Right kidney (tissue), 1 donor: Measurements from ENCODE around the gene B9D2.
A peak's percentile ranks its signal among the peaks of the same experiment; 100 is the strongest.
"Not testable (repeated sequence)": the region's sequence is repeated elsewhere in the genome, so short reads cannot be mapped to it uniquely, and the experiment has no call there.

Source experiments
- DNase-seq: peaks from one replicate; pipeline ENCODE4 v3.0.0-alpha.2; 2016

The B9D2 gene

DNA sequence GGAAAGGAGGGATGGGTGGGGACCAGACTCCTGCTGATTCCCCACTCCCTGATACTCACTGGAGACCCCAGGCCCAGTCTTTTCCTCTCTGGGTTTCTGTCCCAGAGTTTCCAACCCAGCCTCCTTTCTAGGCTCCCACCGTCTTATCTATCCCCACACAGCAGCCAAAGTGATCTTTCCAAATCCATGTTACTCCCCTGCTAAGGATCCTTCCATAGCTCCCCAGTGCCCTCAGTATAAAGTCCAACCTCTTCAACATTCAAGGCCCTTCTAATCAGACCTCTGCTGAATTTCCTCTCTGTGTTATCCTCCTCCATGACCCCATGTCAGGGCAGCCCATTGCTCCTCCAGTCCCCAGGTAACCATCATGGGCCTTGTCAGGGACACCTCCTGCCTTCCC is 8.9 kb downstream of the B9D2 start:
- DNase-seq = no peak

DNA sequence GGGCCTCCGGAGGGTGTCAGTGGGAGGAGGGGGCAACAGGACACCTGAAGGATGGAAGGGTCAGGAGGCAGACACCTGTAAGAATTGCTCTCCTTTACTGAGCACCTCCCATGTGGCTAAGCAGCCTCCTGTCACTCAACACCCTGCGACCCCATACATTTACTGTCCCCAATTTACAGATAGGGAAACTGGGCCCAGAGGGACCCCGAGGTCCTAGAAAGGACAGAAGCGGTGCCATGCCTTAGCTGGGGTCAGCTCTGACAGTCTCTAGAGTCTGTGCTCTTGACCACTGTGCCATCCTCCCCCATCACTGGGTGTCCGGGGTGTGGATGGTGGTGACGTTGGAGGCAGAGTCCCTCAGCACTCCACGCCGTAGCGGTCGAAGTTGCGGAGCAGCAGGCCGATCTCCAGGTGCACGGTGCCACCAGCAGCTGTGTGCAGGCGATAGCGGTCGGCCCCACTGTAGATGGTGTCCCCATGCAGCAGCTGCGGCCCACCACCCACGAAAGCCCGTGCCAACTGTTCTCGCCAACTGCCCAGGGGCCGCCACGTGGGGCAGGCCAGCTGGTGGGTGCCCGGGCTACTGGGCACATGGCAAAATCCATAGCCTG is 9.5 kb downstream of the B9D2 start:
- no peak for DNase-seq

DNA sequence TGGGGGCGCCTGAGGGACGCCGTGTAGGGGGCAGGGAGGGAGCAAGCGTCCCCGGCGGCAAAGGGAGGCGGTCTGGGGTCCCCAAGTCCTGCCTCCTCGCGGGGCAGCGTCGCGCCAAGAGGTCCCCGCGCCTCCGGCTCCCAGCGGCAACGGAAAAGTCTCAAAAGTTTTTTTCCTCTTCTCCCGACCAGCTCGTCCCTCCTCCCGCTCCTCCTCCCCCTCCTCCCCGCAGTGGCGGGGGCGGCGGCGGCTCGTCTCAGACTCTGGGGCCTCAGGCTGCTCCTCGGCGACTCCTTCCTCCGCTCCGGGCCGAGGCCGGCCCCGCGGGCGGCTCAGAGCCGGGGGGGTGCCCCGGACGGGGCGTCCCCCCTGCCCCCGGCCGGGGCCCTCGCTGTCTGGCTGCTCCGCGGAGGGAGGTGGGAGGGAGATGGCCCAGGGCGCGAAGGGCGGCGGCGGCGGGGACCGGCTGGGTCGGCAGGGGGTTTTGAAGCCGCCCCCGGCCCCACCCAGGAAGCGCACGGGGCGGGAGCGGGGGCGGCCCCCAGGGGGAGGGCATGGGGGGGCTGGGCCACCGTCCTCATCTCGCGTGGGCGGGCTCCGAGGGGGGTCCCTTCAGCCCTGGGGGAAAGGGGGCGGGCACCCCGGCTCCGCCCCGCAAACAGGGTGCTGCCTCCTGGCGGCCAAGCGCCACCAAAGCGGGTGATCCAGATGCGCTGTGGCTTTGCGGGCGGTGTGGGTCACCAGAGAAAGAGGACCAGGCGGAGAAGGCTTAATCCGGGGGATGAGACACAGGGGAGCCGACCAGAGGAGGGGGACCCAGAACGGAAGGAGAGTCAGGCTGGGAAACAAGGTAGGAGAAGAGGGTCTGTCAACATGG is 10.2 kb downstream of the B9D2 start, which contains the start of gene TGFB1:
Gene TGFB1, minus strand, starts transcription at position 457 of the 877 bp plus-strand sequence. CDS start 878 bp downstream, outside the sequence.
- peak; percentile 85 for DNase-seq

DNA sequence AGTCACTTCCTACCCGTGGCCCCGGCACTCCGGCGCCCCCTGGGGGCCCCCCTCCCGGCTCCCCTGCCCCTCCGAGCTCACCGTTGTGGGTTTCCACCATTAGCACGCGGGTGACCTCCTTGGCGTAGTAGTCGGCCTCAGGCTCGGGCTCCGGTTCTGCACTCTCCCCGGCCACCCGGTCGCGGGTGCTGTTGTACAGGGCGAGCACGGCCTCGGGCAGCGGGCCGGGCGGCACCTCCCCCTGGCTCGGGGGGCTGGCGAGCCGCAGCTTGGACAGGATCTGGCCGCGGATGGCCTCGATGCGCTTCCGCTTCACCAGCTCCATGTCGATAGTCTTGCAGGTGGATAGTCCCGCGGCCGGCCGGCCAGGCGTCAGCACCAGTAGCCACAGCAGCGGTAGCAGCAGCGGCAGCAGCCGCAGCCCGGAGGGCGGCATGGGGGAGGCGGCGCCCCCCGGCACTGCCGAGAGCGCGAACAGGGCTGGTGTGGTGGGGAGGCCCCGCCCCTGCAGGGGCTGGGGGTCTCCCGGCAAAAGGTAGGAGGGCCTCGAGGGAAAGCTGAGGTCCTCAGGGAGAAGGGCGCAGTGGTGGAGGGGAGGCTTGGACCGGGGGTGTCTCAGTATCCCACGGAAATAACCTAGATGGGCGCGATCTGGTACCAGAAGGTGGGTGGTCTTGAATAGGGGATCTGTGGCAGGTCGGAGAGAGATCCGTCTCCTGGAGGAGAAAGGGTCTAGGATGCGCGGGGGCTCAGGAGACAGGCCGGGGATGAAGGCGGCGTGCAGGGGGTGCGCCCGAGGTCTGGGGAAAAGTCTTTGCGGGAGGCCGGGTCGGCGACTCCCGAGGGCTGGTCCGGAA is 11.1 kb downstream of the B9D2 start:
- peak; percentile 76 for DNase-seq

DNA sequence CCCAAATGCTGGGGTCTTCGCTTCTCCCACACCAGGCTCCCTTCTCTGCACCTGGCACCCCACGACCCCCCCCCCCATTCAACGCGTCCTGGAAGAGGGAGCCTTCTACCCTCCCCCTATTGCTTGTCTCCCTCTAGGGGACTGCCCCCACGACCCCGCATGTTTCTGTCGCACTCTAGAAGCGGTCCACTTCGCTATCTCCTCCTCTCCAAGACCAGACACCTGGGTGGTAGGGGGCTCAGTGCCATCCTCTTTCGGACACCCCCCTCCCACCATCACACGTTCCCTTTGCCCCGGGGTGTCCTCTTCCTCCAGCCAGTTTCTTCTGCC is 11.7 kb downstream of the B9D2 start:
- DNase-seq = no peak

DNA sequence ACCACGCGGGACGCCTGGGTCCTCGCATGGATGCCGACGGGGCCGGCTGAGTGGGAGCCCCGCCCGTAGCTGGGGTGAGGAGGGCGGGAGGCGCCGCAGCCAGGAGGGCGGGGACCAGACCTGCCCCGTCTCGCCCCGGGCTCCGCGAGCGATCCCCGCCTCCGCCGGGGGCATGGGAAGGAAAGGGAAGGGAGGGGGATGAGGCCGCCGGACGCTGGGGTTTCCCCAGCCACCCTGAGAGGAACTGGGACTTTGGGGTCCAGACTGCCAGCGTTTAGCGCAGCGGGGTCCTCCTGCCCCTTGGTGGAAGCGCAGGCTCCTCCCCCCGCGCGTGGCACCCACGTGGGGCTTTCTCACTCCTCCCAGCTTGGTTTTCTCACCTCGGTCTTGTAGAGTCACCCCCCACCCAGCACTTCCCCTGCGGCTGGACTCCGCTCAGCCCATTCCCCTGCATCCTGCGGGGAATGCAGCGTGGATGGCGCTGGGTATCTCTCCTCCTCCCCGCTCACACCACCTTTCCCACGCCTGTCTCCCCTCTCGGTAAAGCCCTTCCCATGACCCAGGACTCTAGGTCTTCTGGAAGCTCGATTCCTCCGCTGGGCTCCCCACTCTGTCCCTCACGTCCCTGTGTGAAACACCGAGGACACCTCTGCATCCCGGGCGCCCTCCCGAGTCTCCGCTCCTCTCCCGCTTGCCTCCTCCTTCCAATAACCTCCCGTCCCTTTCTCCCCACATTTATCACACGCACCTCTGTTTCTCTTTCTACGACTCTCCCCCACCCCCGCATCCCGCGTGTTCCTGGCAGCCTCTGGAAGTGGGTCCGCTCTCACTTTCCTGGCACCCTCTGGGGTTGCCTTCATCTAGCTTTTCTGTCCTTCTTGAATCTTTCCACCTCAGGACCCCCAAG is 12.4 kb downstream of the B9D2 start:
- peak; percentile 62 for DNase-seq

DNA sequence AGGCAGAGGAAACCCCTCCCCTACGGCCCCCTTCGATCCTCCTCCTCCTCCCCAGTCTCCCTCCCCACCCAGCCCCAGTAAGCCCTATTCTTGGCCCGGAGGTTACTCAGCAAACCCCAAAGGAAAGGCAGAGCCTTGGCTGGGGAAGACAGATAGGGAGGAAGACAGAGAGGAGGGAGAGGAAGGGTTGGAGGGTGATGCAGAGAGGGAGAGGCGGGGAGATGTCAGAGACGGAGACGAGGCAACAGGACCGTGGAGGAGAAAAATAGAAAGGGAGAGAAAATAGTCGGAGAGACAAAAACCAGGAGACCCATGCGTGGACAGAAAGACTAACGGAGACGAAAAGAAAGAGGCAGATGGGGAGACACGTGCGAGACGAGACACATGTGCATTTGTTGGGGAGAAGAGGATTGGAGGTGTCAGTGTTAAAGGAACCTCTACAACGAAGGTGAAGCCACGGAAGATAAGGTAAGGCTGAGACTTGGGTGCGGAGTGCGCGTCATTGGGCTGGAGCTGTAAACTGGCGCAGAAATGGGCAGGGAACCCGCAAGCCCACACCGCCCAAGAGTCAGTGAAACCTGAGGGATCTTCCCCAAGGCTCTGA is 13.1 kb downstream of the B9D2 start:
- DNase-seq = no peak

DNA sequence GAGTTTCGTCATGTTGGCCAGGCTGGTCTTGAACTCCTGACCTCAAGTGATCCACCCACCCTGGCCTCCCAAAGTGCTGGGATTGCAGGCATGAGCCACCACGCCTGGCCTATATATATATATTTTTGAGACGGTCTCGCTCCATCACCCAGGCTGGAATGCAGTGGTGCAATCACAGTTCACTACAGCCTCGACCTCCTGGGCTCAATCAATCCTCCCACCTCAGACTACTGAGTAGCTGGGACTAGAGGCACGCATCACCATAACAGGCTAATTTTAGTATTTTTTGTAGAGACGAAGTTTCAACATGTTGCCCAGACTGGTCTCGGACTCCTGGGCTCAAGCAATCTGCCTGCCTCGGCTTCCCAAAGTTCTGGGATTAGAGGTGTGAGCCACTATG is 17.0 kb downstream of the B9D2 start:
- not testable (repeated sequence) for DNase-seq

DNA sequence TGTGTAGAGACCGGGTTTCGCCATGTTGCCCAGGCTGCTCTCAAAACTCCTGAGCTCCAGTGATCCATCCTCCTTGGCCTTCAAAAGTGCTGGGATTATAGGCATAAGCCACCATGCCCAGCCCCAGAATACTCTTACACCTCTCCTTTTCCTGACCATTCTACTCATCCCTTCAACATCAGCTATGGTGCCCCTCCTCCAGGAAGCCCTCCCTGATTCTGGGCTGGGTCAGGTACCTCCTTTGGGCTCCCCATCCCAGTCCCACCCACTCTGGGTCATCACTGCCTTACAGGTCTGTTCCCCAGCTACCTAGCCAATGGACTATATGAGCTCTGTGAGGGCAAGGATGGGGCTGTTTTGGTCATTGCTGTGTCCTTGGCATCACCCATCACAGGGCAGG is 19.8 kb downstream of the B9D2 start:
- DNase-seq = no peak

DNA sequence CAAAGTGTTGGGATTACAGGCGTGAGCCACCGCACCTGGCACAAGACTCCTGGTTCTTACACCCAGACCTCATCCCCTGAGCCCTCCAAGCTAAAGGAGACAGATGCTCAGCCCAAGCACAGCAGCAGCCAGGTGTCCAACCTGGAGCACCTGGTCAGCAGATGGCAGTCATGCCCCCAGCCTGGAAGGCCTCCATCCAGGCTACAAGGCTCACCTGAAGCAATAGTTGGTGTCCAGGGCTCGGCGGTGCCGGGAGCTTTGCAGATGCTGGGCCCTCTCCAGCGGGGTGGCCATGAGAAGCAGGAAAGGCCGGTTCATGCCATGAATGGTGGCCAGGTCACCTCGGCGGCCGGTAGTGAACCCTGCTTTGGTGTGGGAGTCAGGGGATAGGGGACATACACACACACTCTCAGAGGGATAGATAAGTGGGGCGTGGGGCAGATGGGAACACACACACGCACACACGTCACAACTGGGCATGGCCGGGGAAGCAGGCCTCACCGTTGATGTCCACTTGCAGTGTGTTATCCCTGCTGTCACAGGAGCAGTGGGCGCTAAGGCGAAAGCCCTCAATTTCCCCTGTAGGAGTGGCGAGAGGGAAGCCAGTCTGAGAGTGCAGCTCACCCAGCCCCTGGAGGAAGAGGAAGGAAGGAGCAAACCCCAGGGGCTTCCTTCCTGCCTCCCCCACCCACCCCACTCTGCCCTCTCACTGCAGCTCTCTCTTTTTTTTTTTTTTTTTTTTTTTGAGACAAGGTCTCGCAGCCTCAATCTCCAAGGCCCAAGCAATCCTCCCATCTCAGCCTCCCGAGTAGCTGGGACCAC is 22.1 kb downstream of the B9D2 start:
- no peak for DNase-seq

DNA sequence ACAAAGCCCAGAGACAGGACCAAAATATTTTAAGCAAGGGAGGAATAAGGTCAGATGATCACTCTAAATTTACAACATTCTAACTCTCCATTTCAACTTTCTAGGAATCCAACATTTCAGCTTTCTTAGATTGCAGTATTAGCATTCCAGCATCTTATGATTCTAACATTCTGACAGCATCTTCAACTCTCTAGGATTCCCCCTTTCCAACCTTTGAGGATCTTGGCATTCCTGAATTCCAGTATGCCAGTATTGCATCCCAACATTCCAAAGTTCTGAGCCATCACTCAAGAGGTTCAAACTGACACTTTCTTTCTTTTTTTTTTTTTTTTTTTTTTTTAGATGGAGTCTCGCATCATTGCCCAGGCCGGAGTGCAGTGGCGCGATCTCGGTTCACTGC is 24.0 kb downstream of the B9D2 start:
- no peak for DNase-seq

DNA sequence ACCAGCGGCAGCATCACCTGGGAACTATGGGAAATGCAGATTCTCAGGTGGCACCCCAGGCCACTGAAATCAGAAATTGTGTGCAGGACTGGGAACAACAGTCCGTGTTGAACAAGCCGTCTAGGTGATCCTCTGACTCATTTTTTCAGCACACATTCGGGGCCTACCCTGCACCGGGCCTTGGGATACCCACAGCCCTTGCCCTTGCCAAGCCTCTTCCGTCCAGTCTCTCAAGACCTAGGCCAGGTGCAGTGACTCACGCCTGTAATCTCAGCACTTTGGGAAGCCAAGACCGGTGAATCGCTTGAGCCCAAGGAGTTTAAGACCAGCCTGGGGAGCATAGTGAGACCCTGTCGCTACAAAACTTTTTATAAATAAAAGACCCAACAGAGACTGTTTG is 28.5 kb downstream of the B9D2 start:
- no peak for DNase-seq

DNA sequence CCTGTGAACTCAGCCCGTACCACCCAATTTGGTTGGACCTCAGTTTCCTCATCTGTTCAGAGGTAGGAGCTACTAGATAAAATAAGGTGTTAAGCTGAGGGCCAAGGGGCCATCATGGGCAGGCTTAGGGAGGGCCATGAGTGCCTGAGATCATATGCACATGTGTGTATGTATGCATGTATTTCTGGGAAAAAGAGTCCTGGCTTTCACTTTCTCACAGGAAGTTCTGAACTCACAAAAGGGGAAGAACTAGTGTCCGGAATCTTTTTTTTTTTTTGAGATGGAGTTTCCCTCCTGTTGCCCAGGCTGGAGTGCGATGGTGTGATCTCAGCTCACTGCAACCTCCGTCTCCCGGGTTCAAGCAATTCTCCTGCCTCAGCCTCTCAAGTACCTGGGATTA is 29.2 kb downstream of the B9D2 start:
- DNase-seq = no peak

DNA sequence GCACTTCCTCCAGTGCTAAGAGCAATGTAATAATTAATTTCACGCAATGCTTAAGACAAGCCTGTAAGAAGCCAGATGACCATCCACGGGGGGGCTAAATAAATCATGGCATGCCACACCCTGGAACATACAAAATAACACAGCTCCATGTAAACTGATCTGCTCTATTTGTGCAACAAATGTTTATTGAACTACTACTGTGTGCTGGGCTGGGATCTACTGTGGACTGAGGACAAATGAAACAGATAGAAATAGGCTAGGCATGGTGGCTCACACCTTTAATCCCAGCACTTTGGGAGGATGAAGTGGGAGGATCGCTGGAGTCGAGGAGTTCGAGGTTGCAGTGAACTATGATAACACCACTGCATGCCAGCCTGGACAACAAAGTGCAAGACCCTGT is 31.5 kb downstream of the B9D2 start:
- DNase-seq = no peak

DNA sequence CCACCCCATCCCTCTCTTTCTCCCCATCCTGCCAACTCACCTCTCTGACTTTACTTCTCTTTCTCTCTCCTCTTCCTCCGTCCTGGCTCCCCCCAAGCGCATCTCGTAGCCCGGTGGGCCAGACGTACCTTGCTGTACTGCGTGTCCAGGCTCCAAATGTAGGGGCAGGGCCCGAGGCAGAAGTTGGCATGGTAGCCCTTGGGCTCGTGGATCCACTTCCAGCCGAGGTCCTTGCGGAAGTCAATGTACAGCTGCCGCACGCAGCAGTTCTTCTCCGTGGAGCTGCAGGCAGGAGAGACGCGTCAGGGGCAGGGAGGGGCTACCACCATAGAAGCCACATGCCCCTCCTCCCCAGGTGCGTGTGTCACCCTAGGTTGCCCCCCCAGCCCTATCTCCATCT is 31.9 kb downstream of the B9D2 start:
- DNase-seq = no peak

DNA sequence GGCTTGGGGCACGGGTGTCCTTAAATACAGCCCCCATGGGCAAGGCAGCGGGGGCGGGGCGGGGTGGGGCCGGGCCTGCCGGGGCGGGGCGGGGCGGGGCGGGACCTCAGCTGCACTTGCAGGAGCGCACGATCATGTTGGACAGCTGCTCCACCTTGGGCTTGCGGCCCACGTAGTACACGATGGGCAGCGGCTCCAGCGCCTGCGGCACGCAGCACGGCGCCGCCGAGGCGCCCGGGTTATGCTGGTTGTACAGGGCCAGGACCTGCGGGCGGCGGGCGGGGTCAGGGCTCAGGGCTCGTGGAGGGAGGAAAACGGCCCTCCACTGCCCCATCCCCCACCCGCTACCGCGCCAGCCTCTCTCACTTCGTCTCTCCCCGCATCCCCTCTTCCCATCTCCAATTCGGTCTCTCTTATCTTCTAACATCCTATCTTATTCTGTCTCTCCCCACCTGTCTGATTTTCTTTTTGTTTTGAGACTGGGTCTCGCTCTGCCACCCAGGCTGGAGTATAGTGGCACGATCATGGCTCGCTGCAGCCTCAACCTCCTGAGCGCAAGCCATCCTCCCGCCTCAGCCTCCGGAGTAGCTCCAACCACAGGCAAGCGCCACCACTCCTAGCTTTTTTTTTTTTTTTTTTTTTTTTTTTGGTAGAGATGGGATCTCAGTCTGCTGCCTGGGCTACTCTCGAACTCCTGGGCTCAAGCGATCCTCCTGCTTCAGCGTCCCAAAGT is 32.8 kb downstream of the B9D2 start:
- no peak for DNase-seq

DNA sequence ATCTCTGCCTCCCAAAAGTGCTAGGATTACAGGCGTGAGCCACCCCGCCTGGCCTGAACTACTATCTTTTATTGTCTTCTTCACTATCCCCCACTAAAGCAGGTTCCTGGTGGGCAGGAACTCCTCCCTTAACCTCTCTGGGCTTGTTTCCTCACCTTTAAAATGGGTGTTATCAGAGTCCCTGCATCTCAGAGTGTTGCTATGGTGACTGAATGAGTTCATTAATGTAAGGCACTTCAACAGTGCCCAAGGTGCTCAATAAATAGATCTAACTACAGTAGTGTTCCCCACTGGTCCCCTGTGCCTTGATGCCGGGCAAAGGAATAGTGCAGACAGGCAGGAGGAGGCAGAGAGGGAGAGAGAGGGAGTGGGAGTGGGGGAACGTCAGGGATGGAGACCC is 33.5 kb downstream of the B9D2 start:
- no peak for DNase-seq

DNA sequence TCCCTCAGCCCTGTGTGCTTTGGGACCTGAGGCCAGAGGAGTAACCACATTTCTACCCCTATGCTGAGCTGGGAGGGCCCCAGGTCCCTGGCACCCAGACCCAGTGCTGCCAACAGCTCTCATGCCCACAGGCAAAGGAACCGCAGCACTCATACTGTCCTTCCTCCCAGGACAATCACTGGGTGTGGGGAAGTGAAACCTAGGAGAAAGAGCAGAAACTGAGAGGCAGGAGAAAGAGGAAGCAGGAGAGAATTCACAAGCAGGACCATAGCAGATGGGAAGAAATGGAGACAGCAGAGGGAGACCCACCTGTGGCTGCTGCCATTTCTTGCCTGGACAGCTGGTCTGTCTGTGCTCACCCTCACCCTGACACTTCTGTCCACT is 35.1 kb downstream of the B9D2 start:
- DNase-seq = no peak

DNA sequence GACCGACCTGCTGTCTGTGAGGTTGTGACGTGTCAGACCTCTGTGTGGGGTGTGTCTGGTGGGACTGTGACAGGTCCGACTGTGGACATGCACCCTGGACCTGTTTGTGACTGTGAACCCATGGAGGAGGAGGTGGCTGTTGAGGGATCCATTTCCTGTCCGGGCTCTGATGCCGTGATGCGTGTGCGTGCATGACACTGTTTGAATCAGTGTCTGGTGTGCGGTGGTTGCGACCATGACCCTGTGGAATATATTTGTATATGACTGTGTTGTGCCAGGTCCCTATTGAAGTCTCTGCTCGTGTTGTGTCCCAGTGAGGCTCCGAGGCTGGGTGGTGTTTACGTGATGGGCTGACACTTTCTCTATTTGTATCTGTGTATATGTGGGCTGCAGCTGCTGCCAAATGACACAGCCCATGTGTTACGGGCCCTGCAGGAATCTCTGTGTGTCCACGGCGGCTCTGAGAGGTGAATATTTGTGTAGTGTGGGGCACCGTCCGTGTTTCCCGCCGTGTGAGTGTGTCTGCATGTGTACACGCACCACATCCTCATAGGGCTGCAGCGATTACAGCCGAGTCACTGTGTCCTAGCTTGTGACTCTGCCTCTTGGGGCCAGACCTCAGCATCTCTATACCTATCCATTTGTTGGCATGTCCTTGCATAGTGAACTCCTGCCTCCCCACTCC is 35.6 kb downstream of the B9D2 start:
- DNase-seq = no peak
